Keratinocyte (primary cell): ENCODE data around the gene CBLB. TPM values are rescaled to one million over a fixed set of nuclear protein-coding genes. Genes with fewer than 3 reads are reported as not detected.

Experiments used
- DNase-seq: peaks from one replicate; pipeline ENCODE4 v3.0.0-alpha.2; 2011; ENCODE audit warnings: low read depth, missing footprints, low spot score
- FAIRE-seq: peaks from 2 replicates; lab custom pipeline; 2011; peaks lifted over from hg19 to GRCh38; lab: Jason Lieb, UNC
- H2AFZ ChIP-seq: 2 replicates; pipeline ENCODE4 v1.6.0; 2012; ENCODE audit warnings: low read length, control low read depth, inconsistent platforms; ENCODE audit not compliant: control insufficient read depth
- H3K27ac ChIP-seq: 2 replicates; pipeline ENCODE4 v1.5.1; 2011; ENCODE audit warnings: low read length; ENCODE audit not compliant: control insufficient read depth, insufficient read depth
- H3K27me3 ChIP-seq: 3 replicates; pipeline ENCODE4 v1.6.0; 2011; ENCODE audit warnings: low read length; ENCODE audit not compliant: control insufficient read depth, insufficient read depth; ENCODE audit errors: extremely low read depth
- H3K36me3 ChIP-seq, 2 experiments: 2 replicates in 1 of 2; 3 replicates in 1 of 2; pipeline ENCODE4 v1.5.1; 2011; ENCODE audit warnings: low read length in 2 of 2, mild to moderate bottlenecking in 1 of 2; ENCODE audit not compliant: control insufficient read depth in 2 of 2, insufficient read depth in 2 of 2; ENCODE audit errors: extremely low read depth in 1 of 2
- H3K4me1 ChIP-seq: 3 replicates; pipeline ENCODE4 v1.5.1; 2011; ENCODE audit warnings: low read length; ENCODE audit not compliant: control insufficient read depth, insufficient read depth; ENCODE audit errors: extremely low read depth
- H3K4me2 ChIP-seq: 3 replicates; pipeline ENCODE4 v1.6.0; 2011; ENCODE audit warnings: low read depth, low read length; ENCODE audit not compliant: control insufficient read depth, insufficient read depth; ENCODE audit errors: extremely low read depth
- H3K4me3 ChIP-seq, 3 experiments: fragments of 200-600 bp in 1 of 3; sonication (generic) in 1 of 3; 2 replicates in 2 of 3; 3 replicates in 1 of 3; pipeline ENCODE4 v1.5.1; 2011 to 2016; ENCODE audit warnings: low read length in 3 of 3, mild to moderate bottlenecking in 3 of 3, control low read depth in 2 of 3, inconsistent platforms in 1 of 3, low read depth in 1 of 3, mixed read lengths in 1 of 3, mixed run types in 1 of 3, moderate library complexity in 1 of 3; ENCODE audit not compliant: control insufficient read depth in 2 of 3, insufficient read depth in 2 of 3; ENCODE audit errors: extremely low read depth in 1 of 3
- H3K79me2 ChIP-seq: 2 replicates; pipeline ENCODE4 v1.6.0; 2012; ENCODE audit warnings: low read length; ENCODE audit not compliant: control insufficient read depth, insufficient read depth
- H3K9ac ChIP-seq: 3 replicates; pipeline ENCODE4 v1.6.0; 2011; ENCODE audit warnings: low read length; ENCODE audit not compliant: control insufficient read depth, insufficient read depth; ENCODE audit errors: extremely low read depth
- H3K9me1 ChIP-seq: 3 replicates; pipeline ENCODE4 v1.6.0; 2011; ENCODE audit warnings: low read length; ENCODE audit not compliant: control insufficient read depth, insufficient read depth; ENCODE audit errors: extremely low read depth
- H3K9me3 ChIP-seq: 2 replicates; pipeline ENCODE4 v1.5.1; 2012; ENCODE audit warnings: low read depth, low read length; ENCODE audit not compliant: control insufficient read depth
- H4K20me1 ChIP-seq: 3 replicates; pipeline ENCODE4 v1.6.0; 2011; ENCODE audit warnings: low read length; ENCODE audit not compliant: control insufficient read depth, insufficient read depth; ENCODE audit errors: extremely low read depth
- CTCF ChIP-seq, 3 experiments: IDR thresholded peaks in 1 of 3; conservative IDR thresholded peaks in 1 of 3; optimal IDR thresholded peaks in 1 of 3; 2 replicates in 2 of 3; 3 replicates in 1 of 3; pipeline versions ENCODE3 to v1.5.1; 2011; ENCODE audit warnings: low read length in 3 of 3, mild to moderate bottlenecking in 3 of 3, moderate library complexity in 2 of 3, control low read depth in 1 of 3, inconsistent platforms in 1 of 3; ENCODE audit not compliant: insufficient read depth in 2 of 3; ENCODE audit errors: extremely low read depth in 1 of 3
- EZH2 ChIP-seq: IDR thresholded peaks from one replicate; pipeline ENCODE4 v1.6.1; 2012; ENCODE audit warnings: inconsistent platforms, mild to moderate bottlenecking, low read length, moderate library complexity
- dilution Hi-C: fragments of 300-500 bp; cut with MboI; formaldehyde crosslinking; loops from one replicate; pipeline ENCODE4 v1.7.0; 2020; ENCODE audit warnings: low sequenced_read_pairs; ENCODE audit not compliant: extremely low pct_ligation_motif_present
- polyA plus RNA-seq, 5 experiments: library from polyadenylated mRNA; depleted of rRNA in 3 of 5; stranded (reverse) in 3 of 5; stranded (forward) in 1 of 5; unstranded in 1 of 5; fragments of >200 nt; gene quantifications; 1 replicate in 1 of 5; 2 replicates in 3 of 5; 3 replicates in 1 of 5; pipeline versions ENCODE4 v1.2.1 to v1.2.3, GENCODE V29; 2011 to 2012; ENCODE audit warnings: missing spikeins in 2 of 5, low read depth in 1 of 5, low replicate concordance in 1 of 5

CBLB gene
- polyA plus RNA-seq, 1 donor (not counting 4 experiments of a cell fraction or from before 2014, with no cell fraction given) = 13.6 TPM

- Histone ChIP-seq H4K20me1 (no peaks in the 10 kb centered on the region), H3K27me3 (no peaks in the 10 kb centered on the region), H3K79me2 (no peaks in the 10 kb centered on the region), H3K36me3 (peaks cover 0 to 9% of the 10 kb centered on the region in 2 experiments), H3K9ac (no peak overlapping the region), H3K27ac (no peak overlapping the region), H3K9me3 (no peaks in the 10 kb centered on the region), H3K4me1 (no peaks in the 10 kb centered on the region), H3K9me1 (no peaks in the 10 kb centered on the region), H2AFZ (no peak overlapping the region), H3K4me3 (no peak overlapping the region), H3K4me2 (no peak overlapping the region)
- TF ChIP-seq CTCF (optimal IDR thresholded peaks at IDR 0.05 in 1 of 3, IDR thresholded peaks at IDR 0.05 in 1 of 3, conservative IDR thresholded peaks at IDR 0.05 in 1 of 3; ENCODE audit: extremely low read depth in 1 of 3, insufficient read depth in 2 of 3, low read length in 3 of 3) = no peak
- TF ChIP-seq EZH2 = no peak
- DNase-seq (no peak), FAIRE-seq (no peak)
- dilution Hi-C loops = no loop called here
These were observed 192.1 kb downstream of the CBLB start for GRCh38 chr3:105676621-105677300.

- FAIRE-seq (no peak), DNase-seq (no peak)
- H3K9ac ChIP-seq = no peak overlapping the region
- H3K9me1 ChIP-seq = no peaks in the 10 kb centered on the region
- no peaks in the 10 kb centered on the region for H3K27me3 ChIP-seq
- H3K4me1 ChIP-seq = no peaks in the 10 kb centered on the region
- H3K36me3 ChIP-seq = peaks cover 0 to 4% of the 10 kb centered on the region in 2 experiments
- H3K9me3 ChIP-seq = no peaks in the 10 kb centered on the region
- H3K79me2 ChIP-seq = no peaks in the 10 kb centered on the region
- H3K27ac ChIP-seq = no peak overlapping the region
- dilution Hi-C loops = no loop called here
- H3K4me2 ChIP-seq = no peak overlapping the region
- no peak overlapping the region for H3K4me3 ChIP-seq
- no peak overlapping the region for H2AFZ ChIP-seq
- TF ChIP-seq CTCF (optimal IDR thresholded peaks at IDR 0.05 in 1 of 3, IDR thresholded peaks at IDR 0.05 in 1 of 3, conservative IDR thresholded peaks at IDR 0.05 in 1 of 3; ENCODE audit: extremely low read depth in 1 of 3, insufficient read depth in 2 of 3, low read length in 3 of 3) (no peak), EZH2 (no peak)
- H4K20me1 ChIP-seq = no peaks in the 10 kb centered on the region
These were observed 194.3 kb downstream of the CBLB start for GRCh38 chr3:105674437-105675065.
